ENCODE measurements around the gene PEAR1. TPM values are rescaled to one million over a fixed set of nuclear protein-coding genes. Genes with fewer than 3 reads are reported as not detected.
A peak's percentile ranks its signal among the peaks of the same experiment; 100 is the strongest.

Gene PEAR1
- total RNA-seq, 3 donors from 2014 or later, result 4.0 to 15.1 (median 6.2) TPM

DNA sequence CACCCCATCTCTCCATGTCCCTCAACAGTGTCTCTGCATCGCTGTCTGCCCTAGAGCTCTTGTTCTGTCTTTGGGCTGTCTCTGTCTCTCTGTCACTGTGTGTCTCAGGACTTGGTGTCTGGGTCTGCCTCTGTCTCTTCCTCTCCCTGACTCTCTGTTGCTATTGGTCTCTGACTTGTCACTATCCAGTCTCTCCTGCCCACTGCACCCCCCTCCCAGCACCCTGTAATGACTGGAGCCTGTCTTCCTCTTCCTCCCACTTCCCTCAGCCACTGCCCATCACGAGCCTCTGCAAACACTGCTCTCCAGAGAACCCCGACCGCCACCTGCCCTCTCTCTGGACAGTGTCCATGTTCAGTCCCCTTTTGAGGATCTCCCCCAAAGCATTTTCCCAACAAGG lies 12.1 kb downstream of the PEAR1 start:
- no peaks in the 10 kb centered on the region for H3K9me3 ChIP-seq
- intact Hi-C loops (cut with DNase I; ENCODE audit: low total_unique reads), result no loop called here
- no peaks in the 10 kb centered on the region for H3K36me3 ChIP-seq

DNA sequence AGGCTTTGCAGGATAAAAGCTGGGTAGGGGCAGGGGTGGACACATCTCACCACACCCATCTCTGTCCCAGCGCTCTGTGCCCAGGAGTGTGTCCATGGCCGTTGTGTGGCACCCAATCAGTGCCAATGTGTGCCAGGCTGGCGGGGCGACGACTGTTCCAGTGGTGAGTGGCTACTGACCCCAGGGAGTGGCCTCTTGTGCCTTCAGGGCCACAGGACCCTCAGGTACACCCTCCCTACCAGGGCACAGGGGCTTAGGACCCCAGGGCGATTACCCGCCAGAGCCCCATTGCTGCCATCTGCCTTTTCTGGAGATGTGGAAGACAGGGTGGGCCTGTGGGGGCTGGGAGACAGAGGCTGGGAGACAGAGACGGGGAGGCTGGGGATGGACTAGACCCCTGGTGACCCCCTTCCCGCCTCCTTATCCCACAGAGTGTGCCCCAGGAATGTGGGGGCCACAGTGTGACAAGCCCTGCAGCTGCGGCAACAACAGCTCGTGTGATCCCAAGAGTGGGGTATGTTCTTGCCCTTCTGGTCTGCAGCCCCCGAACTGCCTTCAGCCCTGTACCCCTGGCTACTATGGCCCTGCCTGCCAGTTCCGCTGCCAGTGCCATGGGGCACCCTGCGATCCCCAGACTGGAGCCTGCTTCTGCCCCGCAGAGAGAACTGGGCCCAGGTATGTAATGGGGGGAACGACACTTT lies 12.8 kb downstream of the PEAR1 start:
- Histone ChIP-seq H3K9me3 (no peaks in the 10 kb centered on the region), H3K27ac (peak overlapping the region in 1 of 2 donors; percentile 48), H3K36me3 (no peaks in the 10 kb centered on the region), H3K4me1 (peaks cover 0 to 10% of the 10 kb centered on the region in 2 donors), H3K27me3 (peaks cover 0 to 19% of the 10 kb centered on the region in 2 donors), H3K4me3 (no peak overlapping the region)
- no peak for DNase-seq (ENCODE audit: low spot score in 2 of 2)
- intact Hi-C loops (cut with DNase I; ENCODE audit: low total_unique reads), result no loop called here
- TF ChIP-seq POLR2AphosphoS5 (IDR thresholded peaks at IDR 0.05) (no peak), POLR2A (IDR thresholded peaks at IDR 0.05) (no peak)
- TF ChIP-seq, protein P1, sequence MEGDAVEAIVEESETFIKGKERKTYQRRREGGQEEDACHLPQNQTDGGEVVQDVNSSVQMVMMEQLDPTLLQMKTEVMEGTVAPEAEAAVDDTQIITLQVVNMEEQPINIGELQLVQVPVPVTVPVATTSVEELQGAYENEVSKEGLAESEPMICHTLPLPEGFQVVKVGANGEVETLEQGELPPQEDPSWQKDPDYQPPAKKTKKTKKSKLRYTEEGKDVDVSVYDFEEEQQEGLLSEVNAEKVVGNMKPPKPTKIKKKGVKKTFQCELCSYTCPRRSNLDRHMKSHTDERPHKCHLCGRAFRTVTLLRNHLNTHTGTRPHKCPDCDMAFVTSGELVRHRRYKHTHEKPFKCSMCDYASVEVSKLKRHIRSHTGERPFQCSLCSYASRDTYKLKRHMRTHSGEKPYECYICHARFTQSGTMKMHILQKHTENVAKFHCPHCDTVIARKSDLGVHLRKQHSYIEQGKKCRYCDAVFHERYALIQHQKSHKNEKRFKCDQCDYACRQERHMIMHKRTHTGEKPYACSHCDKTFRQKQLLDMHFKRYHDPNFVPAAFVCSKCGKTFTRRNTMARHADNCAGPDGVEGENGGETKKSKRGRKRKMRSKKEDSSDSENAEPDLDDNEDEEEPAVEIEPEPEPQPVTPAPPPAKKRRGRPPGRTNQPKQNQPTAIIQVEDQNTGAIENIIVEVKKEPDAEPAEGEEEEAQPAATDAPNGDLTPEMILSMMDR (IDR thresholded peaks at IDR 0.05), result no peak

More for the DNA sequence above, 12.1 kb downstream of the PEAR1 start:
- peak overlapping the region in 1 of 2 donors; percentile 48 for H3K27ac ChIP-seq
- H3K27me3 ChIP-seq, result peaks cover 0 to 19% of the 10 kb centered on the region in 2 donors
- peaks cover 0 to 14% of the 10 kb centered on the region in 2 donors for H3K4me1 ChIP-seq
- no peak for DNase-seq (ENCODE audit: low spot score in 2 of 2)
- TF ChIP-seq POLR2AphosphoS5 (IDR thresholded peaks at IDR 0.05), result no peak
- TF ChIP-seq, protein P1 (IDR thresholded peaks at IDR 0.05), result no peak
- no peak overlapping the region for H3K4me3 ChIP-seq

- no peak for DNase-seq (ENCODE audit: low spot score in 2 of 2)
- Histone ChIP-seq H3K9me3 (no peaks in the 10 kb centered on the region), H3K27me3 (peaks cover 0 to 19% of the 10 kb centered on the region in 2 donors), H3K4me1 (peaks cover 0 to under 1% of the 10 kb centered on the region in 2 donors), H3K4me3 (no peak overlapping the region), H3K27ac (no peak overlapping the region), H3K36me3 (no peaks in the 10 kb centered on the region)
- TF ChIP-seq POLR2A (IDR thresholded peaks at IDR 0.05), result no peak
- TF ChIP-seq, protein P1 (IDR thresholded peaks at IDR 0.05), result no peak
- no peak for TF ChIP-seq POLR2AphosphoS5 (IDR thresholded peaks at IDR 0.05)
- intact Hi-C loops (cut with DNase I; ENCODE audit: low total_unique reads), result no loop called here
These were observed 15.0 kb downstream of the PEAR1 start for GRCh38 chr1:156908541-156908940.

DNA sequence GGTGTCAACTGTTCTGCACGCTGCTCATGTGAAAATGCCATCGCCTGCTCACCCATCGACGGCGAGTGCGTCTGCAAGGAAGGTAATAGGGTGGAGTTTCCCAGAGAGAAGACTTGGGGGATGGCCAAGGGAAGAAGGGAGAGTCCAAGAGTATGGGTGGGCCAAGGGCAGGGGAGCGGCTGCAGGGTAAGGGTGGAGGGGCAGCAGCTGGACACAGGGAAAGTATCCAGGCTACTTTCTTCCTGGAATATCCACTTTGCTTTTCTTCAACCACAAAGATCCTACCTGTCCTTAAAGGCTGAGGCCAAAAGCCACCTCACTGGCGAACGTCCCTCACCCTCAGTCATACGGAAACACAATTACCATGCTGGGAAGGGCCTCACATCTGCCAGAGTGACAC lies 15.4 kb downstream of the PEAR1 start:
- Histone ChIP-seq H3K4me3 (no peak overlapping the region), H3K27me3 (peaks cover 0 to 19% of the 10 kb centered on the region in 2 donors), H3K36me3 (no peaks in the 10 kb centered on the region), H3K9me3 (no peaks in the 10 kb centered on the region), H3K27ac (no peak overlapping the region), H3K4me1 (no peaks in the 10 kb centered on the region)
- intact Hi-C loops (cut with DNase I; ENCODE audit: low total_unique reads), result no loop called here
- DNase-seq (ENCODE audit: low spot score in 2 of 2), result no peak
- TF ChIP-seq, protein P1 (IDR thresholded peaks at IDR 0.05), result no peak
- TF ChIP-seq POLR2A (IDR thresholded peaks at IDR 0.05) (no peak), POLR2AphosphoS5 (IDR thresholded peaks at IDR 0.05) (no peak)

- TF ChIP-seq, protein P1 (IDR thresholded peaks at IDR 0.05), result no peak
- TF ChIP-seq POLR2A (IDR thresholded peaks at IDR 0.05) (no peak), POLR2AphosphoS5 (IDR thresholded peaks at IDR 0.05) (no peak)
- H3K27me3 ChIP-seq, result peaks cover 0 to 19% of the 10 kb centered on the region in 2 donors
- no peak for DNase-seq (ENCODE audit: low spot score in 2 of 2)
- H3K27ac ChIP-seq, result no peak overlapping the region
- no peaks in the 10 kb centered on the region for H3K4me1 ChIP-seq
- H3K4me3 ChIP-seq, result no peak overlapping the region
- intact Hi-C loops (cut with DNase I; ENCODE audit: low total_unique reads), result no loop called here
- no peaks in the 10 kb centered on the region for H3K36me3 ChIP-seq
- H3K9me3 ChIP-seq, result no peaks in the 10 kb centered on the region
These were observed 16.2 kb downstream of the PEAR1 start for GRCh38 chr1:156909671-156910070.
